Natural killer cell (primary cell): ENCODE data around the gene ALOX5. TPM values are rescaled to one million over a fixed set of nuclear protein-coding genes. Genes with fewer than 3 reads are reported as not detected.

Experiments
- ATAC-seq, 3 donors: fragments of 150-1000 bp in 2 of 3; fragments of 200-7000 bp in 1 of 3; cut with Tn5 transposase; 1 replicate in 1 of 3; 2 replicates in 2 of 3; pipeline ENCODE4 v1.10.0; 2021; ENCODE audit warnings: mild to moderate bottlenecking in 2 of 3, moderate library complexity in 2 of 3
- DNase-seq, 2 donors: peaks; one replicate each; pipeline versions ENCODE4 v3.0.0 to v3.0.0-alpha.2; 2013 to 2021; ENCODE audit warnings: mixed read lengths in 1 of 2
- H3K27ac ChIP-seq: one replicate; pipeline ENCODE4 v1.5.1; 2013; ENCODE audit warnings: mild to moderate bottlenecking, low read length
- H3K27me3 ChIP-seq: one replicate; pipeline ENCODE4 v1.6.1; 2013; ENCODE audit warnings: low read length; ENCODE audit not compliant: control insufficient read depth, insufficient read depth
- H3K36me3 ChIP-seq: one replicate; pipeline ENCODE4 v1.6.1; 2013; ENCODE audit warnings: low read length; ENCODE audit not compliant: control insufficient read depth, insufficient read depth
- H3K4me1 ChIP-seq: one replicate; pipeline ENCODE4 v1.6.1; 2013; ENCODE audit warnings: low read length; ENCODE audit not compliant: control insufficient read depth, insufficient read depth
- H3K4me3 ChIP-seq: one replicate; pipeline ENCODE4 v1.5.1; 2013; ENCODE audit warnings: low read length
- H3K9me3 ChIP-seq: one replicate; pipeline ENCODE4 v1.6.1; 2013; ENCODE audit warnings: low read length; ENCODE audit not compliant: control insufficient read depth, insufficient read depth
- H3K27ac Mint-ChIP-seq, 2 donors: one replicate each; pipeline ENCODE4 v1.8.0; 2022; ENCODE audit warnings: mild to moderate bottlenecking in 2 of 2, mixed read lengths in 2 of 2, moderate library complexity in 1 of 2
- H3K27me3 Mint-ChIP-seq, 2 donors: one replicate each; pipeline ENCODE4 v1.8.0; 2022; ENCODE audit warnings: low read depth in 2 of 2, mixed read lengths in 2 of 2
- H3K36me3 Mint-ChIP-seq: one replicate; pipeline ENCODE4 v1.8.0; 2022; ENCODE audit warnings: mixed read lengths
- H3K4me1 Mint-ChIP-seq, 2 donors: one replicate each; pipeline ENCODE4 v1.8.0; 2022; ENCODE audit warnings: mixed read lengths in 2 of 2
- H3K4me3 Mint-ChIP-seq: one replicate; pipeline ENCODE4 v1.8.0; 2022; ENCODE audit warnings: mild to moderate bottlenecking, moderate library complexity, mixed read lengths
- H3K9me3 Mint-ChIP-seq, 2 donors: one replicate each; pipeline ENCODE4 v1.8.0; 2022; ENCODE audit warnings: mixed read lengths in 2 of 2
- WGBS: methylation state at CpG from one replicate; pipeline ENCODE4 v1.1.7; 2013; ENCODE audit warnings: missing lambda C conversion rate; ENCODE audit not compliant: insufficient coverage; 5-methylcytosine and 5-hydroxymethylcytosine counted together
- intact Hi-C: fragments of 100-400 bp; cut with micrococcal nuclease; formaldehyde crosslinking; loops from one replicate; pipeline ENCODE4 v1.14.2; 2022
- total RNA-seq, 4 donors: library from RNA; stranded (reverse); fragments of 120-200 nt in 1 of 4; gene quantifications; one replicate each; pipeline versions ENCODE4 v1.2.3 to v1.2.4, GENCODE V29; 2013 to 2022
- TF ChIP-seq, protein P1 (sequence below): fragments of 200-600 bp; IDR thresholded peaks from one replicate; pipeline ENCODE4 v1.8.0; 2022; ENCODE audit warnings: antibody characterized with exemption

ALOX5 gene
- total RNA-seq, 3 donors from 2014 or later (not counting 1 experiment from before 2014, with no cell fraction given): 8.6 to 93.5 (median 12.4) TPM

DNA sequence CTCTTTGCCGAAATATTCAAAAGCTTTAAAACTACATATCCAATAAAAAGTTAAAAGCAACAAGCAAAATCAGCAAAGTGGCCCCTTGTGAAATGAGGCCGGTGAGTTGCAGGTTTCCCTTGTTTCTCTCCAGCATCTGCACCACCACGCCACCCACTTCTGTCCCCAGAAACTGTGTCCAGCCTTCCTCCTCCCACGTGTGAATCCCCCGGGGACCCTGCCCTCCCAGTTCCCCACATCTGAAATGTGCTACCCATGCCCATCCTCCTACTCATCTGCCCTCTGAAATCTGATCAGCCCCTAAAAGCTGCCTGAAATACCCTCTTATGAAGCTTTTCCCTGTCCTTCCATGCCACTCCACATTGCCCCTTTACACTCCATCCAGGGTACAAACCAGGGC lies 3.8 kb downstream of the ALOX5 start:
- Histone ChIP-seq H3K27ac (no peak overlapping the region), H3K4me3 (no peak overlapping the region), H3K27me3 (peaks cover 5% of the 10 kb centered on the region), H3K4me1 (peaks cover 52% of the 10 kb centered on the region), H3K9me3 (no peaks in the 10 kb centered on the region), H3K36me3 (no peaks in the 10 kb centered on the region)
- Mint-ChIP-seq H3K9me3 (no peaks in the 10 kb centered on the region), H3K4me3 (no peak overlapping the region), H3K4me1 (peaks cover 3 to 13% of the 10 kb centered on the region in 2 donors), H3K27me3 (peaks cover 20 to 26% of the 10 kb centered on the region in 2 donors), H3K36me3 (no peaks in the 10 kb centered on the region), H3K27ac (no peak overlapping the region)
- intact Hi-C loops: no loop called here
- ATAC-seq (no peak), DNase-seq (no peak)
- 70% methylated on average over 5 of the region's 5 CpGs for WGBS
- TF ChIP-seq, protein P1, sequence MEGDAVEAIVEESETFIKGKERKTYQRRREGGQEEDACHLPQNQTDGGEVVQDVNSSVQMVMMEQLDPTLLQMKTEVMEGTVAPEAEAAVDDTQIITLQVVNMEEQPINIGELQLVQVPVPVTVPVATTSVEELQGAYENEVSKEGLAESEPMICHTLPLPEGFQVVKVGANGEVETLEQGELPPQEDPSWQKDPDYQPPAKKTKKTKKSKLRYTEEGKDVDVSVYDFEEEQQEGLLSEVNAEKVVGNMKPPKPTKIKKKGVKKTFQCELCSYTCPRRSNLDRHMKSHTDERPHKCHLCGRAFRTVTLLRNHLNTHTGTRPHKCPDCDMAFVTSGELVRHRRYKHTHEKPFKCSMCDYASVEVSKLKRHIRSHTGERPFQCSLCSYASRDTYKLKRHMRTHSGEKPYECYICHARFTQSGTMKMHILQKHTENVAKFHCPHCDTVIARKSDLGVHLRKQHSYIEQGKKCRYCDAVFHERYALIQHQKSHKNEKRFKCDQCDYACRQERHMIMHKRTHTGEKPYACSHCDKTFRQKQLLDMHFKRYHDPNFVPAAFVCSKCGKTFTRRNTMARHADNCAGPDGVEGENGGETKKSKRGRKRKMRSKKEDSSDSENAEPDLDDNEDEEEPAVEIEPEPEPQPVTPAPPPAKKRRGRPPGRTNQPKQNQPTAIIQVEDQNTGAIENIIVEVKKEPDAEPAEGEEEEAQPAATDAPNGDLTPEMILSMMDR: no peak

DNA sequence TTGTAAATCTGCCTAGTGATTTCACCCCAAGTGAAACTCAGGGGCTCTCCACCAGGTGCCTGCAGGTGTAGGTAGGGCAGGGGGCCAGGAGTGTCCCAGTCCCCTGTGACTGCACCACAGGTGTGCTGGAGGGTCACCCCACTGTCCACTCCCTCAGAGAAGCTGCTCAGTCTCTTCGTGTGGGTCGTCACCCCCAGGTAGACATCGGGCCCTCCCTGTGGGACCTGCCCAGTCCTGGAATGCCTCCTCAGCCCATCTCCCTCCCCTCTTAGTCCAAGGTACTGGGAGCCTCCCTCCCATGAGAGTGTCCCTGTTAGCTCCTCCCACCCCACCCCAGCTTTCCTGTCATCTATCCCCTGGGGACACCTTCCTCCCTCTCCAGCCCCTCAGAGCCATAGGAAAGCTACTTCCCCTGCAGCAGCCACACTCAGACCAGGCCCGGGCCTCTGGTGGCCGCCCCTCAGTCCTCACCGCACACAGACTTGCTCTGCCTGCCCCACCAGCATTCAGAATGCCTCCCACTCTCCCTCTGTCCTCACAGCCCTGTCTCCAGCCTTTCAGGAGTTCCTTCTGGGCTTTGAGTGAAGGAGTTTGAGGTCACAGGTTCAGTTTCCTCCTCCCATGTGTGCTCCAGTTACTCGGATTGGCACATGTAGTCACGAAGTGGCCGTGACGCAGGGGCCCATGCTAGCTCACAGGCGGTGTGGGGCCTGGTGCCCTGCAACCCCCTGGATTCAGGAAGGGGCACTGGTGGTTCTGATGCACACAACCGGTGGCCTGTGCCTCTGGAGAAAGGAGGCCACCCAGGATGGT lies 5.1 kb downstream of the ALOX5 start:
- intact Hi-C loops: no loop called here
- Mint-ChIP-seq H3K27ac (peak overlapping the region in 1 of 2 donors; percentile 61), H3K9me3 (no peaks in the 10 kb centered on the region), H3K4me3 (no peak overlapping the region), H3K4me1 (peaks cover 0 to 3% of the 10 kb centered on the region in 2 donors), H3K27me3 (peaks cover 16 to 19% of the 10 kb centered on the region in 2 donors), H3K36me3 (no peaks in the 10 kb centered on the region)
- no peak for ATAC-seq
- no peak for DNase-seq
- 85% methylated on average over 12 of the region's 12 CpGs for WGBS
- no peaks in the 10 kb centered on the region for H3K36me3 ChIP-seq
- peaks cover 46% of the 10 kb centered on the region for H3K4me1 ChIP-seq
- H3K27me3 ChIP-seq: peaks cover 5% of the 10 kb centered on the region
- H3K9me3 ChIP-seq: no peaks in the 10 kb centered on the region
- no peak overlapping the region for H3K27ac ChIP-seq
- H3K4me3 ChIP-seq: no peak overlapping the region
- TF ChIP-seq, protein P1: no peak

DNA sequence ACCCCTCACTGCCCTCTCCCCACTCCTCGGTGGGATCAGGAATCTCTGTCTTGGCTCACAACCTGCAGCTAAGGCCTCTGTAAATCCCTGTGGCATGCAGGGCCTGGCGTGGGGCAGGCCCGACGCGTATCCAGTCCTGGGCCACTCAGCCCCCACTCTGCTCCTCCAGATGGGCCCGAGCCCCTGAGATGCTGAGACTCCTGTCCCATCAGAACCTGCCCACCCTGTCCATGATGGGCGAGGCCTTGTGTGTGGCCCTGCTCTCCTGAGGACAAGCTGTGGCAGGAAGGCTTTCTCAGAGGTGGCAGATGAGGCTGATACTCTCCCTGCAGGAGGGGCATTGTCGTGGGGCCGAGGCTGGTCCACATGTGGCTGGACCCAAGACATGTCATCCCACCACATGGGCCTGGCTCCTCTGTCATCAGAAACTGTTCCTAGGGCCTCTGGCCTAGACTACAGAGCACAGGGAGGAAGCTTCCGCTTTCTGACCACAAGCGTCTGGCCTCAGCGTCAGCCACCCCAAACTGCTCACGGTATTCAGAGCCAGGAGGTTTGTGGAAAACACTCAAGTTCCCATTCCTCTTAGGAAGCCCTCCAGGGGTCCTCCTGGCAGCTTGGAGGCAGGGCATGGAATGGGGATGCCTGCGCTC lies 6.0 kb downstream of the ALOX5 start:
- Mint-ChIP-seq H3K4me1 (no peaks in the 10 kb centered on the region), H3K9me3 (no peaks in the 10 kb centered on the region), H3K4me3 (no peak overlapping the region), H3K27ac (no peak overlapping the region), H3K36me3 (no peaks in the 10 kb centered on the region), H3K27me3 (peaks cover 16 to 19% of the 10 kb centered on the region in 2 donors)
- H3K36me3 ChIP-seq: no peaks in the 10 kb centered on the region
- H3K27ac ChIP-seq: peak overlapping the region; percentile 11
- H3K9me3 ChIP-seq: no peaks in the 10 kb centered on the region
- peak; percentile 30 to 65 (median 36) for ATAC-seq
- DNase-seq: no peak
- 63% methylated on average over 14 of the region's 14 CpGs for WGBS
- intact Hi-C loops: no loop called here
- peaks cover 37% of the 10 kb centered on the region for H3K4me1 ChIP-seq
- H3K27me3 ChIP-seq: no peaks in the 10 kb centered on the region
- TF ChIP-seq, protein P1: no peak
- no peak overlapping the region for H3K4me3 ChIP-seq
